Smooth muscle cell (in vitro differentiated cells): ENCODE data around the gene TOM1L2. TPM values are rescaled to one million over a fixed set of nuclear protein-coding genes. Genes with fewer than 3 reads are reported as not detected.

ENCODE experiments used
- DNase-seq: peaks from one replicate; lab custom pipeline; 2025; ENCODE audit not compliant: unreplicated experiment; lab: John Stamatoyannopoulos, UW
- H2AFZ ChIP-seq: fragments of 200-600 bp; sonication (generic); 2 replicates; pipeline ENCODE4 v1.6.0; 2016; ENCODE audit warnings: antibody characterized with exemption, low read depth, mild to moderate bottlenecking
- H3F3A ChIP-seq: fragments of 200-600 bp; sonication (generic); 2 replicates; pipeline ENCODE4 v1.6.0; 2017; ENCODE audit warnings: antibody characterized with exemption, low read depth
- H3K27ac ChIP-seq: fragments of 200-600 bp; sonication (generic); 2 replicates; pipeline ENCODE4 v1.5.1; 2016; ENCODE audit warnings: low read depth, mild to moderate bottlenecking
- H3K27me3 ChIP-seq: fragments of 200-600 bp; sonication (generic); 2 replicates; pipeline ENCODE4 v1.6.1; 2016; ENCODE audit warnings: low read depth, mild to moderate bottlenecking
- H3K36me3 ChIP-seq: fragments of 200-600 bp; sonication (generic); 2 replicates; pipeline ENCODE4 v1.5.1; 2016; ENCODE audit warnings: low read depth
- H3K4me1 ChIP-seq: fragments of 200-600 bp; sonication (generic); 2 replicates; pipeline ENCODE4 v1.5.1; 2016; ENCODE audit warnings: low read depth
- H3K4me2 ChIP-seq: fragments of 200-600 bp; sonication (generic); 2 replicates; pipeline ENCODE4 v1.6.0; 2016; ENCODE audit warnings: mild to moderate bottlenecking
- H3K4me3 ChIP-seq: fragments of 200-600 bp; sonication (generic); 2 replicates; pipeline ENCODE4 v1.5.1; 2016; ENCODE audit warnings: mild to moderate bottlenecking
- H3K79me2 ChIP-seq: fragments of 200-600 bp; sonication (generic); 2 replicates; pipeline ENCODE4 v1.6.0; 2016; ENCODE audit warnings: low read depth, mild to moderate bottlenecking
- H3K9ac ChIP-seq: fragments of 200-600 bp; sonication (generic); 2 replicates; pipeline ENCODE4 v1.6.0; 2016; ENCODE audit warnings: low read depth
- H3K9me3 ChIP-seq: fragments of 200-600 bp; sonication (generic); replicated peaks from 2 replicates; pipeline ENCODE4 v1.5.1; 2016; ENCODE audit warnings: low read depth
- H4K20me1 ChIP-seq: fragments of 200-600 bp; sonication (generic); 2 replicates; pipeline ENCODE4 v1.6.0; 2016; ENCODE audit warnings: low read depth
- WGBS: methylation state at CpG from one replicate; pipeline ENCODE4 v1.1.7; 2016; ENCODE audit warnings: low lambda C conversion rate; 5-methylcytosine and 5-hydroxymethylcytosine counted together
- polyA plus RNA-seq: library from polyadenylated mRNA; unstranded; fragments of >200 nt; fragmentation: Nextera tagmentation; extraction: Ambion mirVana; gene quantifications from 2 replicates; pipeline ENCODE4 v1.2.1, GENCODE V29; 2016
- total RNA-seq: library from RNA; depleted of rRNA; stranded (reverse); fragments of >200 nt; gene quantifications from 2 replicates; pipeline ENCODE4 v1.2.3, GENCODE V29; 2014
- TF ChIP-seq, protein P1 (sequence below): fragments of 200-600 bp; sonication (generic); IDR thresholded peaks from 2 replicates; pipeline ENCODE4 v1.5.1; 2017; ENCODE audit warnings: borderline replicate concordance, mild to moderate bottlenecking, antibody characterized with exemption; ENCODE audit not compliant: insufficient read depth, poor library complexity, severe bottlenecking

Gene TOM1L2
- total and polyA plus RNA-seq, 2 experiments from 2014 or later: 20.3 to 27.0 TPM

- Histone ChIP-seq H3F3A (no peaks in the 10 kb centered on the region), H3K36me3 (no peaks in the 10 kb centered on the region), H3K4me3 (no peak overlapping the region), H2AFZ (no peak overlapping the region), H3K9ac (no peak overlapping the region), H3K27ac (no peak overlapping the region), H3K9me3 (no peaks in the 10 kb centered on the region), H4K20me1 (peaks cover 4% of the 10 kb centered on the region), H3K27me3 (no peaks in the 10 kb centered on the region), H3K4me2 (no peak overlapping the region), H3K4me1 (peaks cover 7% of the 10 kb centered on the region), H3K79me2 (no peaks in the 10 kb centered on the region)
- TF ChIP-seq, protein P1, sequence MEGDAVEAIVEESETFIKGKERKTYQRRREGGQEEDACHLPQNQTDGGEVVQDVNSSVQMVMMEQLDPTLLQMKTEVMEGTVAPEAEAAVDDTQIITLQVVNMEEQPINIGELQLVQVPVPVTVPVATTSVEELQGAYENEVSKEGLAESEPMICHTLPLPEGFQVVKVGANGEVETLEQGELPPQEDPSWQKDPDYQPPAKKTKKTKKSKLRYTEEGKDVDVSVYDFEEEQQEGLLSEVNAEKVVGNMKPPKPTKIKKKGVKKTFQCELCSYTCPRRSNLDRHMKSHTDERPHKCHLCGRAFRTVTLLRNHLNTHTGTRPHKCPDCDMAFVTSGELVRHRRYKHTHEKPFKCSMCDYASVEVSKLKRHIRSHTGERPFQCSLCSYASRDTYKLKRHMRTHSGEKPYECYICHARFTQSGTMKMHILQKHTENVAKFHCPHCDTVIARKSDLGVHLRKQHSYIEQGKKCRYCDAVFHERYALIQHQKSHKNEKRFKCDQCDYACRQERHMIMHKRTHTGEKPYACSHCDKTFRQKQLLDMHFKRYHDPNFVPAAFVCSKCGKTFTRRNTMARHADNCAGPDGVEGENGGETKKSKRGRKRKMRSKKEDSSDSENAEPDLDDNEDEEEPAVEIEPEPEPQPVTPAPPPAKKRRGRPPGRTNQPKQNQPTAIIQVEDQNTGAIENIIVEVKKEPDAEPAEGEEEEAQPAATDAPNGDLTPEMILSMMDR: no peak
- 99% methylated on average over 4 of the region's 4 CpGs for WGBS
- no peak for DNase-seq
Measured at GRCh38 chr17:17866897-17867296, 105.3 kb downstream of the TOM1L2 start.

GRCh38 chr17:17866425-17866824 is 105.8 kb downstream of the TOM1L2 start:
- no peak overlapping the region for H2AFZ ChIP-seq
- H3K79me2 ChIP-seq: no peaks in the 10 kb centered on the region
- peaks cover 7% of the 10 kb centered on the region for H3K4me1 ChIP-seq
- WGBS: 80% methylated on average over 3 of the region's 3 CpGs
- H3F3A ChIP-seq: no peaks in the 10 kb centered on the region
- no peak overlapping the region for H3K27ac ChIP-seq
- no peak overlapping the region for H3K4me2 ChIP-seq
- no peak for DNase-seq
- H4K20me1 ChIP-seq: no peaks in the 10 kb centered on the region
- no peaks in the 10 kb centered on the region for H3K9me3 ChIP-seq
- TF ChIP-seq, protein P1: no peak
- no peak overlapping the region for H3K9ac ChIP-seq
- no peaks in the 10 kb centered on the region for H3K27me3 ChIP-seq
- H3K4me3 ChIP-seq: no peak overlapping the region
- no peaks in the 10 kb centered on the region for H3K36me3 ChIP-seq

- Histone ChIP-seq H3K36me3 (no peaks in the 10 kb centered on the region), H3K9ac (no peak overlapping the region), H3K9me3 (no peaks in the 10 kb centered on the region), H4K20me1 (no peaks in the 10 kb centered on the region), H3F3A (no peaks in the 10 kb centered on the region), H3K4me2 (no peak overlapping the region), H3K79me2 (no peaks in the 10 kb centered on the region), H2AFZ (no peak overlapping the region), H3K27ac (no peak overlapping the region), H3K27me3 (no peaks in the 10 kb centered on the region), H3K4me3 (no peak overlapping the region), H3K4me1 (peaks cover 7% of the 10 kb centered on the region)
- no peak for DNase-seq
- WGBS: 100% methylated on average over 1 of the region's 1 CpG
- TF ChIP-seq, protein P1: no peak
Measured at GRCh38 chr17:17865035-17865434, 107.2 kb downstream of the TOM1L2 start.

DNA sequence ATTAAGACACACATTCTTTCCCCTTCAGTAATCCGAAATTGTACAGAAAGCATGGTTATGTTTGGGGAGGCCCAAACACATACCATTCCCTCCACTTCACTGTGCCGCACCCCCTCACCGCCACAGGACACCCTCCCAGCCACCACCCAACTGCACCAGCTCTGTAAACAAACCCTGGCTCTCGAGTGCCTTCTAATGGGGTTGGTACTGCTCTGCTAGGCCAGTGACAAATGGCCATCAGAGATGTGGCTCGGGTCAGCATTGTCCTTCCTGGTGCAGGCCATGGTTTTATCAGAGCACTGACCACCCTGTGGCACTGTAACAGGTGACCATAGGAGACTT is 111.5 kb downstream of the TOM1L2 start:
- H3K9ac ChIP-seq: no peak overlapping the region
- H3K27ac ChIP-seq: no peak overlapping the region
- H4K20me1 ChIP-seq: no peaks in the 10 kb centered on the region
- no peaks in the 10 kb centered on the region for H3K36me3 ChIP-seq
- DNase-seq: no peak
- H3K27me3 ChIP-seq: no peaks in the 10 kb centered on the region
- H3K4me2 ChIP-seq: no peak overlapping the region
- H3K9me3 ChIP-seq: no peaks in the 10 kb centered on the region
- TF ChIP-seq, protein P1: no peak
- no peaks in the 10 kb centered on the region for H3K4me1 ChIP-seq
- 81% methylated on average over 5 of the region's 5 CpGs for WGBS
- H2AFZ ChIP-seq: no peak overlapping the region
- H3K4me3 ChIP-seq: no peak overlapping the region
- H3F3A ChIP-seq: no peaks in the 10 kb centered on the region
- no peaks in the 10 kb centered on the region for H3K79me2 ChIP-seq
